ENCODE measurements around the gene FILIP1L. TPM values are rescaled to one million over a fixed set of nuclear protein-coding genes. Genes with fewer than 3 reads are reported as not detected.

FILIP1L gene
- total RNA-seq, 1 experiment from 2014 or later, result 0.17 TPM

DNA sequence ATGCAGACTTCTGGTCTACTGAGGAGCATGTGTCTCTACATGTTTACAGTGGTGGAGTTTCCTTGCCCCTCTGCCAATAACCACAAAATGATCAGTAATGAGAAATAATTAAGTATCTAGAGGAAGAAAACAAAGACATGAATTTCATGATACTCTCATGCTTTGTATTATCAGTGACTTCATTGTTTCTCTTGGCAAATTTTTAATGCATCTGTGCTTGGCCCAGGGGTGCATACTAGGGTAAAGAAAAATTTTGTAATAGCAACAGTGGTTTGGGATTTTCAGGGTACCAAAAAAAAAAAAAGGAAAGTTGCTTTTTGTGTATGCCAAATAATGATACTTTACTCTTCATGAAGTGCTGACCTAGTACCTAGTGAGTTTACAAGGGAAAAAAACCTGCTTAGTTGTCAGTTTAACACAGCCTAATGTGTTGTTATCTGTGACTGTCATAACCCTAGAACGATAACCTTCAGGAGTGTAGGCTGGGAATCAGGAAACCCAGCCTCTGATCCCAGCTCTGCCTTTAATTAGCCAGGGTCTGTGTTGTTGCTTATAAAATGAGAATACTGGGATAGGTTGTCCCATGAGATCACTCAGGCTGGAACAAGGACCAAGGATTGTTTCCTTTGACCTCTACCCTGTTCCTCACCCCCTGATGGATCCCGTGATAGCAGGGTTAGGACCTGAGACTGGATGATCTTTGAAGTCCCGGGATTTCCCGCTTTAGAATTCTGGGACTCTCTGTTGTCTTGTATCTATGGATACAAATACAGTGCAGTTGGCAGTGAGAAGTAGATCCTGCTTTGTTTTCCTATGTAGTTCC lies 179.1 kb downstream of the FILIP1L start (continued):
- TF ChIP-seq, protein P1, sequence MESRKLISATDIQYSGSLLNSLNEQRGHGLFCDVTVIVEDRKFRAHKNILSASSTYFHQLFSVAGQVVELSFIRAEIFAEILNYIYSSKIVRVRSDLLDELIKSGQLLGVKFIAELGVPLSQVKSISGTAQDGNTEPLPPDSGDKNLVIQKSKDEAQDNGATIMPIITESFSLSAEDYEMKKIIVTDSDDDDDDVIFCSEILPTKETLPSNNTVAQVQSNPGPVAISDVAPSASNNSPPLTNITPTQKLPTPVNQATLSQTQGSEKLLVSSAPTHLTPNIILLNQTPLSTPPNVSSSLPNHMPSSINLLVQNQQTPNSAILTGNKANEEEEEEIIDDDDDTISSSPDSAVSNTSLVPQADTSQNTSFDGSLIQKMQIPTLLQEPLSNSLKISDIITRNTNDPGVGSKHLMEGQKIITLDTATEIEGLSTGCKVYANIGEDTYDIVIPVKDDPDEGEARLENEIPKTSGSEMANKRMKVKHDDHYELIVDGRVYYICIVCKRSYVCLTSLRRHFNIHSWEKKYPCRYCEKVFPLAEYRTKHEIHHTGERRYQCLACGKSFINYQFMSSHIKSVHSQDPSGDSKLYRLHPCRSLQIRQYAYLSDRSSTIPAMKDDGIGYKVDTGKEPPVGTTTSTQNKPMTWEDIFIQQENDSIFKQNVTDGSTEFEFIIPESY (IDR thresholded peaks at IDR 0.05; ENCODE audit: extremely low read depth, insufficient replicate concordance, low read length), result no peak
- TF ChIP-seq ELF1 (IDR thresholded peaks at IDR 0.05; ENCODE audit: borderline replicate concordance, low read depth), result no peak
- TF ChIP-seq YY1 (IDR thresholded peaks at IDR 0.05; ENCODE audit: extremely low read depth, insufficient replicate concordance, low read depth, low read length), result no peak
- TF ChIP-seq, protein P2, sequence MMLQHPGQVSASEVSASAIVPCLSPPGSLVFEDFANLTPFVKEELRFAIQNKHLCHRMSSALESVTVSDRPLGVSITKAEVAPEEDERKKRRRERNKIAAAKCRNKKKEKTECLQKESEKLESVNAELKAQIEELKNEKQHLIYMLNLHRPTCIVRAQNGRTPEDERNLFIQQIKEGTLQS (IDR thresholded peaks at IDR 0.05), result no peak
- TF ChIP-seq POLR2A (IDR thresholded peaks at IDR 0.05; ENCODE audit: borderline replicate concordance, extremely low read depth, insufficient read depth, insufficient read length), result no peak
- no peak for TF ChIP-seq CBX3 (IDR thresholded peaks at IDR 0.05; ENCODE audit: low read depth)

DNA sequence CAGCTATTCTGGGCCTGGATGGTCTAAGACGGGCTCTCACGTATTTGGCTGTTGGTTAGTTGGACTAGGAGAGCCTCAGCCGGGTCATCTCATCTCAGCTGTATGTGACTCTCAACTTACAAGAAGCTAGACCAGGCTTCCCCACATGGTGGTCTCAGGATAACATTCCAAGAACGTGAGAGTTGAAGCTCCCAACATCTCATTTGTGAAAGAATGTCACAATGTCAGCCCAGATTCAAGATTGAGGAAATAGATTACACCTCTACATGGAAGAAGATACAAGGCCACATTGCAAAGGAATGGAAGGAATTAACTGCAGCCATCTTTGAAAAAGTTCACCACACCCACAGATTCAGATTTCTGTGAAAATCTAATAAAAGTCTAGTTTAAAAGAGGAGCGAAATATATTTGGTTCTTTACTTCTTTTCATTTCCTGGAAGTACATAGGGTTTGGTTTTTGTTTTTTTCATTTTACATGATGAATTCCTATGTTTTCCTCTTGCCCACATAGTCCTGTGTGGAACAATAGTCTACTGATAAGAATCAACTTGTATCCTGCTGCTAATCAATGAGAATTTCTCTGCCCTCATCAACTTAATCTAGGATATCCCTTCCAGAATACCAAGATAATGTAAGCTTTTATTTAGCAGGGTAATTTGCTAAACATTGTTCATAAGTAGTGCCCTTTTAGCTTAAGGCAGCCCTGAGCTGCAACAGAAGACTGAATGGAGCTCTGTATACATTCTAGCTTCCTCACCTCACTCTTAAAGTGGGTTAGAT lies 180.1 kb downstream of the FILIP1L start:
- H3K9ac ChIP-seq (ENCODE audit: low read length), result no peak overlapping the region
- no TSS peak for BruUV-seq (replicated peaks)
- POLR2A ChIA-PET, result interaction anchor here (1.5 kb wide), 1 partner anchor 9 kb away, joined by 4 read pairs; no protein-coding TSS in a partner anchor
- TF ChIP-seq FOSL1 (IDR thresholded peaks at IDR 0.05; ENCODE audit: low read depth) (no peak), EZH2 (IDR thresholded peaks at IDR 0.05) (no peak), POLR2A (IDR thresholded peaks at IDR 0.05; ENCODE audit: borderline replicate concordance, extremely low read depth, insufficient read depth, insufficient read length) (no peak), SIN3A (IDR thresholded peaks at IDR 0.05; ENCODE audit: low read depth) (no peak), SP1 (IDR thresholded peaks at IDR 0.05; ENCODE audit: low read depth) (no peak), TCF7L2 (IDR thresholded peaks at IDR 0.05; ENCODE audit: borderline replicate concordance, extremely low read depth, insufficient read depth, insufficient read length) (no peak), ZFX (IDR thresholded peaks at IDR 0.05) (no peak), SRF (IDR thresholded peaks at IDR 0.05; ENCODE audit: low read depth) (no peak), EGR1 (IDR thresholded peaks at IDR 0.05; ENCODE audit: low read depth) (no peak), ELF1 (IDR thresholded peaks at IDR 0.05; ENCODE audit: borderline replicate concordance, low read depth) (no peak), JUND (IDR thresholded peaks at IDR 0.05) (no peak), CBX3 (IDR thresholded peaks at IDR 0.05; ENCODE audit: low read depth) (no peak)
- TF ChIP-seq, protein P2 (IDR thresholded peaks at IDR 0.05), result no peak
- TF ChIP-seq, protein P3, sequence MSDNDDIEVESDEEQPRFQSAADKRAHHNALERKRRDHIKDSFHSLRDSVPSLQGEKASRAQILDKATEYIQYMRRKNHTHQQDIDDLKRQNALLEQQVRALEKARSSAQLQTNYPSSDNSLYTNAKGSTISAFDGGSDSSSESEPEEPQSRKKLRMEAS (IDR thresholded peaks at IDR 0.05), result no peak
- TF ChIP-seq, protein P4, sequence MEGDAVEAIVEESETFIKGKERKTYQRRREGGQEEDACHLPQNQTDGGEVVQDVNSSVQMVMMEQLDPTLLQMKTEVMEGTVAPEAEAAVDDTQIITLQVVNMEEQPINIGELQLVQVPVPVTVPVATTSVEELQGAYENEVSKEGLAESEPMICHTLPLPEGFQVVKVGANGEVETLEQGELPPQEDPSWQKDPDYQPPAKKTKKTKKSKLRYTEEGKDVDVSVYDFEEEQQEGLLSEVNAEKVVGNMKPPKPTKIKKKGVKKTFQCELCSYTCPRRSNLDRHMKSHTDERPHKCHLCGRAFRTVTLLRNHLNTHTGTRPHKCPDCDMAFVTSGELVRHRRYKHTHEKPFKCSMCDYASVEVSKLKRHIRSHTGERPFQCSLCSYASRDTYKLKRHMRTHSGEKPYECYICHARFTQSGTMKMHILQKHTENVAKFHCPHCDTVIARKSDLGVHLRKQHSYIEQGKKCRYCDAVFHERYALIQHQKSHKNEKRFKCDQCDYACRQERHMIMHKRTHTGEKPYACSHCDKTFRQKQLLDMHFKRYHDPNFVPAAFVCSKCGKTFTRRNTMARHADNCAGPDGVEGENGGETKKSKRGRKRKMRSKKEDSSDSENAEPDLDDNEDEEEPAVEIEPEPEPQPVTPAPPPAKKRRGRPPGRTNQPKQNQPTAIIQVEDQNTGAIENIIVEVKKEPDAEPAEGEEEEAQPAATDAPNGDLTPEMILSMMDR (IDR thresholded peaks at IDR 0.05 in 2 of 3, conservative IDR thresholded peaks at IDR 0.05 in 1 of 3; ENCODE audit: borderline replicate concordance in 1 of 3, insufficient read depth in 1 of 3, low read depth in 2 of 3, low read length in 2 of 3), result no peak

More for the DNA sequence above, 180.1 kb downstream of the FILIP1L start:
- DNase-seq (ENCODE audit: low read depth, low spot score) (no peak), ATAC-seq (no peak)
- RAD21 ChIA-PET (ENCODE audit: low non-redundant PET in 1 of 2, low total read pairs in 2 of 2, uncharacterized antibody in 2 of 2, unreplicated experiment in 2 of 2), result no interaction called here
- Histone ChIP-seq H3K9me3 (ENCODE audit: control insufficient read depth in 1 of 2, insufficient read depth in 1 of 2, low read depth in 1 of 2, low read length in 2 of 2) (no peaks in the 10 kb centered on the region), H2AFZ (ENCODE audit: low read depth, low read length, poor library complexity, severe bottlenecking) (no peak overlapping the region), H3K4me3 (replicated peaks in 1 of 2; ENCODE audit: low read depth in 1 of 2, low read length in 2 of 2) (no peak overlapping the region), H3K79me2 (ENCODE audit: insufficient read depth, low read length) (no peaks in the 10 kb centered on the region; the same call in 1 of the 2 replicates), H4K20me1 (ENCODE audit: insufficient read depth) (no peaks in the 10 kb centered on the region; the same call in 1 of the 2 replicates), H3K4me1 (ENCODE audit: control insufficient read depth in 1 of 2, insufficient read depth in 2 of 2, low read length in 2 of 2) (peaks cover 4 to 6% of the 10 kb centered on the region in 2 experiments; a peak in 2 of 4 replicates), H3K27ac (ENCODE audit: low read depth, low read length) (no peak overlapping the region), H3K27me3 (ENCODE audit: insufficient read depth, low read length) (no peaks in the 10 kb centered on the region), H3K9me2 (ENCODE audit: insufficient read depth) (no peaks in the 10 kb centered on the region), H3K4me2 (ENCODE audit: low read length) (no peak overlapping the region), H3K36me3 (ENCODE audit: control insufficient read depth in 1 of 2, insufficient read depth in 2 of 2, low read length in 2 of 2) (no peaks in the 10 kb centered on the region)
- CTCF ChIA-PET, result no interaction called here
- intact Hi-C loops (cut with micrococcal nuclease), result no loop called here

All from HCT116 (cell line).